Skeletal muscle cell (primary cell): ENCODE data around the gene CCDC187.

Experiments
- DNase-seq: peaks from one replicate; pipeline ENCODE4 v3.0.0-alpha.2; 2010; ENCODE audit warnings: low read depth
- H3K4me3 ChIP-seq: 2 replicates; pipeline ENCODE4 v1.5.1; 2011; ENCODE audit warnings: low read depth, mild to moderate bottlenecking, control low read depth, low read length, moderate library complexity

The CCDC187 gene

DNA sequence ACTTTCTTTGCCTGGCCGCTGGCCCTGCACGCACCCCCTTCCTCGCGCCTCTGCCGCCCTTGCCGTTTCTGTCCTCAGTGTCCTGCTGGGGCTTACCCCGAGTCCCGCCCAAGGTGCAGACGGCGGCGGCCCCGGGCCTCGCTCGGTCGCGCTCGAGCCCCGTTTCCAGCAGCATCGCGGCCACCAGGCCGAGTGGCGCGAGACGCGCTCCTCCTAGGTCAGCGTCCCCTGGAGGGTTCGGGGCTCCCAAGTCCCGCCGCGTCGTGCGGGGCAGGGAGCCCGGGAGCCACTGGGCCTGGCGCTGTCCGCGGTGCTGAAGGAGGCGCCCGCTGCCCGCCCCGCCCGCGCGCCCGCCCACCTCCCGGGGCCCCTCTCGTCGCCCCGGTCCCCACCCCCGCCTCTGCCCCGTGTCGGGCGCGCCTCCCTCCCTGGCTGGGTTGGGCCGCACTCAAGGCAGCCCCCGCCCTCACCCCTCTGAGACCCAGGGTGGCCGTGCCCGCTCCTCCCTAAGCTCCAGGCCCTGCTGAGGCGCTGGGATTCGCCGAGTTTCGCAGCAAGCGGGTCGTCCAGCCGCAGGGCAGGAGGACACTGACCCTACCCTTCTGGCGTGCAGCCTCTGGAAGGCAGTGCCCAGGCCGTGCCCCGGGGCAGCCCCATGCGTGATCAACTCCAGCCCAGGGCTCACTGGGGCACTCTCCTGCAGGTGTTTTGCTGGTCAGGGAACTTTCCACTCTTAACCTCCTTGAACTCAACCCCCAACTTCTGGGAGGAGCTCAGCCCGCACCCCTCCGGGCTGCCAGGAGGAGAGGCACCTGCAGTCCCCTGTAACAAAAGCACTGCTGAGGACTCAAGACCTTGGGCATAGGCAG lies 98.8 kb downstream of the CCDC187 start, which contains the start of gene LHX3:
TSS of gene LHX3 (minus strand) at position 291 of the 869 bp plus-strand sequence. CDS start at position 175, 116 bp downstream.
- no peak for DNase-seq
- no peak within 1 kb of the TSS for H3K4me3 ChIP-seq

DNA sequence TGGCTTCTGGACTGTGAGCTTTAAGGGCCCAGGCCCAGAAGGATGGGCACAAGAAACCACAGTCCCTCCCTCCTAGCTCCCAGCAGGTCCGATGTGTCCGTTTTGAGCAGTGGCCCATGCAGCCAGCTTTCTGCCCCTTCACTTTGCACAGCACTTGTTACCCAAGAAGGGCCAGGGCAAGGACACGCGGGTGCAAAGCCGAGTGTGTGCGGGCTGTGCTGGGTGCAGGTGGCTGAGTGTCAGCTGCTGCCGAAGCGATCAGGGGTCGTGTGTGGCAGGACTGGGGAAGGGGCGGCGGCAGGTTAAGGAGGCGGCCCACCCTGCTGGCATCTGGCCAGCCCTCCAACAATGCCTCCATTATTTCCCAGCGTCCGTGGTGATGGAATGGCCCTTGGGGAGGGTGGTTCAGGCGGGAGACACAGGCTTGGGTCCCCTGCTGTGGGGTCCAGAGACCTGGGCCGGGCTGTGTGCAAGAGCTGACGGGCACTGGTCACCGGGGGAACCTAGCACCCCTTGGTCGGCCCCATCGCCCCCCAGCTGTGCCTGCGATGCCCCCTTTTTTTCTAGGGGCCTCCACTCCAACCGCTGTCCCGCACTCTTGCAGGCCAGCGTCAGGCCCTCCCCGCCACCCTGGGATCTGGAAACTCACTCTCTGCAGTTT lies 99.6 kb downstream of the CCDC187 start:
- no peak for DNase-seq
- H3K4me3 ChIP-seq: no peak overlapping the region

GRCh38 chr9:136203408-136204144 lies 100.3 kb downstream of the CCDC187 start:
- H3K4me3 ChIP-seq: no peak overlapping the region
- DNase-seq: no peak

- no peak overlapping the region for H3K4me3 ChIP-seq
- no peak for DNase-seq
Measured at GRCh38 chr9:136202454-136203407, 101.2 kb downstream of the CCDC187 start.

DNA sequence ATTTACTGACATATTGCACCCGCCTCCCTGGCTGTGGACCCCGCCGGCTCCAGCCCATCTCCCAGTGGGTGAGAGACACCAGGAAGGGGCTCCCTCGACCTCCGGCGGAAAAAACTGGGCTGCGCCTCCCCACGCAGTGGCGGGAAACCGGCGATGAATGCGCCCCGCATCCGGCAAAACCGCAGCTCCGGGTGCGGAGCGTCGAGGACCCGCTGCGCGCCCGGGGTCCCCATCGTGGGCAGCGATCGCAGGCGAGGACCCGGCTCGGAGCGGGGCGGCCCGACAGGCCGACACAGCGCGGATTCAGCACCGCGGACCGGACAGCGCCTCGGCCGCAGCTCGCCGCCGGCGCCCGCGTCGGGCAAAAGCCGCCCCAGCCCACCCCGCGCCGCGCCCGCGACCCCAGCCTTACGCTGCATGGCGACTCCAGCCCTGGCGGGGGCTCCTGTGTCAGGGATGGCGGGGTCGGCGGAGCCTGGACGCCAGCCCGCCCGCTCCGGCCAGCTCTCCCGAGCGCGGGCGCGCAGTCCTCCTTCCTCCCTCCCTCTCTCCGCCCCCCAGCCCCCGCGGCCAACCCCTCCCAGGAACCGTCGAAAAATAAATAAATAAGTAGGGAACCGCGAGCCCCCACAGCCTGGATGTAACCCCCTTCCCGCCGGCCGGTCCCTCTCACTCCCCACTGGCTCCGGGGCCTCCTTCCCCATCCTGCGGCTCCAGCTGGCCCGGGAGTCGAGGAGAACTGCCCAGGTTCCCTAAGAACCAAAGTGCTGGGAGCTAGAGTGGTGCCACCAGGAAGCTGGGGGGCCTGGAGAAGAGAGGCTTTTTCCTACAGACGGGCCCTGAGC lies 102.1 kb downstream of the CCDC187 start:
- no peak for DNase-seq
- H3K4me3 ChIP-seq: no peak overlapping the region

DNA sequence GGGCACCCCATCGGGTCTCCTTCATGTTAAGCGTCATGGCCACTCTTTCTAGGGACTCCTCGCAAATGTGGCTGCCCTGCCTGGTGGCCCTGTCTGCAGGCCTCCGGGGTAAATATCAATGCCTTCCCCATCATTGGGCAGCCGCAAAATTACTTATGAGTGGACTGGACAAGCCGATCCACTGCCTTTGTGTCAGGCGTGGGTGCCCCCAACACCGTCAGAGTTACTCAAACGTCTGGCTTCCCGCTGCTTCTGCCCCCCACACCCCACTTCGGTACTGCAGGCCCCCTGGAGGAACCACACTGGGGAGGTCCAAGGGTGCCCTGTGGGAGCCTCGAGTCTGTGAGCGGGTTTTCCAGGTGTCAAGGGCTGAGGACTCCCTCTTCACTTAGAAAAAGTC lies 102.7 kb downstream of the CCDC187 start:
- DNase-seq: no peak
- H3K4me3 ChIP-seq: no peak overlapping the region

- H3K4me3 ChIP-seq: no peak overlapping the region
- DNase-seq: no peak
Measured at GRCh38 chr9:136200424-136200823, 103.5 kb downstream of the CCDC187 start.
